ENCODE results near the gene EXOSC3.
A peak's percentile ranks its signal among the peaks of the same experiment; 100 is the strongest.
"Not testable (repeated sequence)": the region's sequence is repeated elsewhere in the genome, so short reads cannot be mapped to it uniquely, and the experiment has no call there.

EXOSC3 gene

GRCh38 chr9:37752642-37753488, 32.0 kb downstream of the EXOSC3 start:
- no peak for ATAC-seq
- H3K4me3 Mint-ChIP-seq = peak overlapping the region; percentile 88

DNA sequence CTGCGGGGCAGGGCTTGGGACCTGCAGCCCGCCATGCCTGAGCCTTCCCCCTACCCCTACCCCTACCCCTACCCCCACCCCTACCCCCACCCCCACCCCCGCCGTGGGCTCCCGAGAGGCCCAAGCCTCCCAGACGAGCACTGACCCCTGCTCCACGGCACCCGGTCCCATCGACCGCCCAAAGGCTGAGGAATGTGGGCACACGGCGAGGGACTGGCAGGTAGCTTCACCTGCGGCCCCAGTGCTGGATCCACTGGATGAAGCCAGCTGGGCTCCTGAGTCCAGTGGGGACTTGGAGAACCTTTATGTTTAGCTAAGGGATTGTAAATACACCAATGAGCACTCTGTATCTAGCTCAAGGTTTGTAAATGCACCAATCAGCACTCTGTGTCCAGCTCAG, 32.8 kb downstream of the EXOSC3 start:
- not testable (repeated sequence) for H3K27ac Mint-ChIP-seq; H3K36me3 Mint-ChIP-seq; H3K4me3 Mint-ChIP-seq; ATAC-seq; H3K9me3 Mint-ChIP-seq; DNase-seq (ENCODE audit: low spot score in 2 of 2)
- peaks cover 21% of the 10 kb centered on the region for H3K4me1 Mint-ChIP-seq

More at GRCh38 chr9:37752642-37753488, 32.0 kb downstream of the EXOSC3 start:
- Mint-ChIP-seq H3K9me3 (no peaks in the 10 kb centered on the region), H3K36me3 (no peaks in the 10 kb centered on the region), H3K27ac (peak overlapping the region; percentile 98), H3K4me1 (peaks cover 21% of the 10 kb centered on the region)
- no peak for DNase-seq (ENCODE audit: low spot score in 2 of 2)

DNA sequence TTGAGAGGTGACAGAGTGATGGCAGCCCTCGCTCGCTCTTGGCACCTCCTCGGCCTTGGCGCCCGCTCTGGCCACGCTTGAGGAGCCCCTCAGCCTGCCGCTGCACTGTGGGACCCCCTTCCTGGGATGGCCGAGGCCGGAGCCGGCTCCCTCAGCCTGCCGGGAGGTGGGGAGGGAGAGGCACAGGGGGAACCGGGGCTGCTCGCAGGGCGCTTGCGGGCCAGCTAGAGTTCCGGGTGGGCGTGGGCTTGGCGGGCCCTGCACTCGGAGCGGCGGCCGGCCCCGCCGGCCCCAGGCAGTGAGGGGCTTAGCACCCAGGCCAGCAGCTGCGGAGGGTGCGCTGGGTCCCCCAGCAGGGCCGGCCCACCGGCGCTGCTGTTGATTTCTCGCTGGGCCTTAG, 33.2 kb downstream of the EXOSC3 start:
- ATAC-seq = not testable (repeated sequence)

GRCh38 chr9:37751186-37751585, 33.7 kb downstream of the EXOSC3 start:
- Mint-ChIP-seq H3K9me3 (no peaks in the 10 kb centered on the region), H3K4me1 (peaks cover 20% of the 10 kb centered on the region), H3K36me3 (no peaks in the 10 kb centered on the region), H3K27ac (no peak overlapping the region), H3K4me3 (no peak overlapping the region)
- no peak for ATAC-seq
- DNase-seq (ENCODE audit: low spot score in 2 of 2) = no peak

More for the DNA sequence above, 33.2 kb downstream of the EXOSC3 start:
- not testable (repeated sequence) for H3K9me3 Mint-ChIP-seq; DNase-seq (ENCODE audit: low spot score in 2 of 2); H3K4me3 Mint-ChIP-seq; H3K36me3 Mint-ChIP-seq; H3K27ac Mint-ChIP-seq
- peaks cover 21% of the 10 kb centered on the region for H3K4me1 Mint-ChIP-seq

- H3K36me3 Mint-ChIP-seq = no peaks in the 10 kb centered on the region
- ATAC-seq (no peak), DNase-seq (ENCODE audit: low spot score in 2 of 2) (no peak)
- peaks cover 4% of the 10 kb centered on the region for H3K4me1 Mint-ChIP-seq
- no peak overlapping the region for H3K4me3 Mint-ChIP-seq
- H3K9me3 Mint-ChIP-seq = no peaks in the 10 kb centered on the region
- H3K27ac Mint-ChIP-seq = peak overlapping the region; percentile 5
Observed at GRCh38 chr9:37749129-37749528, 35.7 kb downstream of the EXOSC3 start.

DNA sequence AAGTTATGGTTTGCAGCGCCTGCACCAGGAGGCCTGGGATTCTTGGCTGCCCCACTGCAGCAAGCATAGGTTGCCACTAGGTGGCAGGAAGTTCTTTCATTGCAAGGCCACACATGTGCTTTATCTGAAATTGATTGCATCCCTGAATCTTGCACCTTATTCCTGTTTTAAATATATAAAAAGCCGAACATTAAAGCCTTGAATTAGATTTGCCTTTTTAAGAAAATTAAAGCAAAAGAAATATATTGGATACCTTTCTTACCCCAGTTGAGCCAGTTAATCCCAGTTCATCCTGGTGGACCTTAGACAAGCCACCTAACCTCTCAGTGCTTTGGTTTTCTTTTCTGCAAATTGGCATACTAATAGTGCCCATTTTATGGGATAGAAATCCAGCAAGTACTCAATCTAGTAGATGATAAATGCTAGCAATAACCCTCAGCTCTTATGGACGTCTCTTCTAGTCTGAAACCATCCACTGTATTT, 37.6 kb downstream of the EXOSC3 start:
- H3K4me3 Mint-ChIP-seq = no peak overlapping the region
- H3K4me1 Mint-ChIP-seq = no peaks in the 10 kb centered on the region
- H3K27ac Mint-ChIP-seq = no peak overlapping the region
- no peaks in the 10 kb centered on the region for H3K9me3 Mint-ChIP-seq
- ATAC-seq (peak; percentile 75), DNase-seq (ENCODE audit: low spot score in 2 of 2) (peak; percentile 32 to 64)
- no peaks in the 10 kb centered on the region for H3K36me3 Mint-ChIP-seq

- no peaks in the 10 kb centered on the region for H3K4me1 Mint-ChIP-seq
- DNase-seq (ENCODE audit: low spot score in 2 of 2) = no peak
- no peak for ATAC-seq
- no peaks in the 10 kb centered on the region for H3K9me3 Mint-ChIP-seq
- no peak overlapping the region for H3K27ac Mint-ChIP-seq
- H3K4me3 Mint-ChIP-seq = no peak overlapping the region
- H3K36me3 Mint-ChIP-seq = no peaks in the 10 kb centered on the region
Observed at GRCh38 chr9:37746448-37747270, 38.2 kb downstream of the EXOSC3 start.

DNA sequence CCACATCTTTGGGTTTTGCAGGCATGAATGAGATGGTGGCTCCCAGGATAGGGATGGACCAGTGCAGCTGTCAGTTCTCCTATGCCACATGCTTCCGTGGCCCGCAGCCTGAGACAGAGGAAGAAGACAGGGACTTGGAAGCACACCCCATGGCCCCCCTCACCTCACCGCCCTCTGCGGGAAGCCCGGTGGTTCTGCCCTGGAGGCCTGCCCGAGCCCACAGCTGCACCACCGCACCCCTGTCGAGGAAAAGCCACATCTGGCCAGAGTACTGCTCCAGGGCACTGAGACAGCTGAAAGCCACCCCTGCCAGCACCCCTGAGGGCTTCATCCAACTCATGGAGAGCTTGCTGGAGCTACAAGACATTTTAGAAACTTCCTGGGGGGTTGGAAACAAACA, 38.9 kb downstream of the EXOSC3 start:
- H3K27ac Mint-ChIP-seq = no peak overlapping the region
- ATAC-seq (no peak), DNase-seq (ENCODE audit: low spot score in 2 of 2) (no peak)
- no peak overlapping the region for H3K4me3 Mint-ChIP-seq
- no peaks in the 10 kb centered on the region for H3K9me3 Mint-ChIP-seq
- no peaks in the 10 kb centered on the region for H3K36me3 Mint-ChIP-seq
- H3K4me1 Mint-ChIP-seq = no peaks in the 10 kb centered on the region

DNA sequence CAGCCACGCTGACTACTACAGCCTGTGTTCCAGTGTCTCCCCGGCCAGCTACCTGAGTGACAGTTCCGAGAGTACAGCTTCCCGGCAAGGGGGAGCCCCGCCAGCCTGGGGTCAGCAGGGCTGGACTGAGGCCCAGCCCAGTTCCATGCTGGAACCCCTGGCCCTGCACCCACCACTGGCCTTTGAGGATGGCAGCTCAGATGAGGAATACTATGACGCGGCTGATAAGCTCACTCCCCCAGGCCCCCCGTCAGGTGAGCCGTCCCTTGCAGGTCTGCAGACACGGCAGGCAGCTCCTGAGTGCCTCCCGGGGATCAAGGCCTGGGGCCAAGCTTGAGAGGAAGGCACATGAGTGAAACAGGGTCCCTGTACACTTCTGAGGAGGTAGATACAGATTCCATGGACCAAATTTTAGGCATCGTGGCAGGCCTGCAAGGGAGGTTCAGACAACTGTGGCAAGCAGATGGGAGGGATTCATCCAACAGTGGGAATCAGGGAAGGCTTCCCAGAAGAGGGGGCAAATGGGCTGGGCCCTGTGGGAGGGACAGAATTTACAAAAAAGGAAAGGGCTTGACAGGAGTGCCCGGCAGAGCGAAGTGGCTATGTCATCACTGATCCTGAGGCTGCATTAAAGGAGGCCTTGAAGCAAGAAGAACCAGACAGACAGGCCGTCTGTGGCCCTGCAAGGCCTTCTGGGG, 44.1 kb downstream of the EXOSC3 start:
- DNase-seq (ENCODE audit: low spot score in 2 of 2) (no peak), ATAC-seq (no peak)
- H3K4me1 Mint-ChIP-seq = no peaks in the 10 kb centered on the region
- H3K27ac Mint-ChIP-seq = no peak overlapping the region
- H3K4me3 Mint-ChIP-seq = no peak overlapping the region
- no peaks in the 10 kb centered on the region for H3K36me3 Mint-ChIP-seq
- H3K9me3 Mint-ChIP-seq = no peaks in the 10 kb centered on the region

- H3K4me3 Mint-ChIP-seq = no peak overlapping the region
- H3K4me1 Mint-ChIP-seq = no peaks in the 10 kb centered on the region
- no peak overlapping the region for H3K27ac Mint-ChIP-seq
- ATAC-seq (no peak), DNase-seq (ENCODE audit: low spot score in 2 of 2) (no peak)
- no peaks in the 10 kb centered on the region for H3K36me3 Mint-ChIP-seq
- H3K9me3 Mint-ChIP-seq = no peaks in the 10 kb centered on the region
Observed at GRCh38 chr9:37740128-37740527, 44.7 kb downstream of the EXOSC3 start.

- DNase-seq (ENCODE audit: low spot score in 2 of 2) (no peak), ATAC-seq (no peak)
- Mint-ChIP-seq H3K27ac (no peak overlapping the region), H3K4me3 (no peak overlapping the region), H3K4me1 (no peaks in the 10 kb centered on the region), H3K9me3 (no peaks in the 10 kb centered on the region), H3K36me3 (no peaks in the 10 kb centered on the region)
Observed at GRCh38 chr9:37739222-37739621, 45.6 kb downstream of the EXOSC3 start.

DNA sequence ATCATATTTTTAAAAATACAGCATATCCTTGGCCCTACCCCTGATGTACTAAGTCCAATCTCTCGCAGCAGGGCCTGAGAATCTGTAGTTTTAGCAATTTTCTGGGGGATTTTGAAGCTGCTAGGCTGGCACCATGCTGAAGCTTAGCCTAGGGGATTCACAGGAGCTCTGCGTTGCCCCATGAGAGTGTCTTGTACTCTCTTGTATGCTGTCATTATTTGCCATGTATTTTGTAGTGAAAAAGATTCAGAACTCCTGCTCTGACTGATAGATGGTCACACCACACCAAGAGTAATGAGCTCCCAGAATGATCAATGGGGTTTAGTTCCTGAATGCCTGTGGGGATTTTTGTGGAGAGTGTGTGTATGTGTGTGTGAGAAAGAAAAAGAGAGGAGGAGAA, 51.9 kb downstream of the EXOSC3 start:
- H3K9me3 Mint-ChIP-seq = no peaks in the 10 kb centered on the region
- H3K4me3 Mint-ChIP-seq = no peak overlapping the region
- H3K27ac Mint-ChIP-seq = no peak overlapping the region

GRCh38 chr9:37732086-37732741, 52.6 kb downstream of the EXOSC3 start:
- Mint-ChIP-seq H3K4me3 (no peak overlapping the region), H3K36me3 (no peaks in the 10 kb centered on the region), H3K27ac (no peak overlapping the region), H3K4me1 (no peaks in the 10 kb centered on the region), H3K9me3 (no peaks in the 10 kb centered on the region)
- DNase-seq (ENCODE audit: low spot score in 2 of 2) (no peak), ATAC-seq (no peak)

More for the DNA sequence above, 51.9 kb downstream of the EXOSC3 start:
- no peaks in the 10 kb centered on the region for H3K36me3 Mint-ChIP-seq
- H3K4me1 Mint-ChIP-seq = no peaks in the 10 kb centered on the region
- ATAC-seq (no peak), DNase-seq (ENCODE audit: low spot score in 2 of 2) (no peak)

- Mint-ChIP-seq H3K36me3 (no peaks in the 10 kb centered on the region), H3K4me3 (no peak overlapping the region), H3K4me1 (no peaks in the 10 kb centered on the region), H3K27ac (no peak overlapping the region), H3K9me3 (no peaks in the 10 kb centered on the region)
- ATAC-seq (no peak), DNase-seq (ENCODE audit: low spot score in 2 of 2) (no peak)
Observed at GRCh38 chr9:37730839-37731238, 54.0 kb downstream of the EXOSC3 start.

DNA sequence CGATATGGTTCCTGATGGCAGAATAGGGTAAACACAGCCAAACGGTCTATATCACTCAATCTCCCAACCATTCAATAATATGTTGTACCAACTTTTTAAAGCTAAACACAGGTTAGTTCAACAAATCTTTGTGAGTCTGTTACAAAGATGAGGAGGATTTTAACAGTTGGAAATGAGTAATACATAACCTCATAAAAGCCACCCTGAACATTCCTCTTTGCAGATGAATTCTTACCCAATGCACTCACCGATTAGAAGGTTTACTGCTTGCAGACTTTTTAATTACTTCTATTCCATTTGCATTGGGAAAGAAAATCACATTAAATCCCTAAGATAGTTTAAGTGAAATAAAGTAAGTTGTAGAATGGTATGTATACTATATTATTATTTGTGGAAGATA, 54.6 kb downstream of the EXOSC3 start:
- H3K36me3 Mint-ChIP-seq = no peaks in the 10 kb centered on the region

More for the DNA sequence above, 54.6 kb downstream of the EXOSC3 start:
- Mint-ChIP-seq H3K4me1 (no peaks in the 10 kb centered on the region), H3K9me3 (no peaks in the 10 kb centered on the region), H3K4me3 (no peak overlapping the region), H3K27ac (no peak overlapping the region)
- DNase-seq (ENCODE audit: low spot score in 2 of 2) (no peak), ATAC-seq (no peak)
